Prostate gland (tissue), 2 donors: ENCODE data around the gene PTPMT1. TPM values are rescaled to one million over a fixed set of nuclear protein-coding genes. Genes with fewer than 3 reads are reported as not detected.

Experiments used
- DNase-seq: peaks from one replicate; pipeline ENCODE4 v3.0.0-alpha.2; 2019; ENCODE audit warnings: low spot score
- H3K27ac ChIP-seq, 2 donors: fragments of 200-600 bp; sonication (generic); 2 replicates each; pipeline ENCODE4 v1.5.1; 2017 to 2019
- H3K27me3 ChIP-seq: fragments of 200-600 bp; sonication (generic); replicated peaks from 2 replicates; pipeline ENCODE4 v1.5.1; 2019; ENCODE audit not compliant: insufficient read depth
- H3K36me3 ChIP-seq, 2 donors: fragments of 200-600 bp; sonication (generic); 1 replicate in 1 of 2; 2 replicates in 1 of 2; pipeline versions ENCODE4 v1.5.1 to v1.8.1; 2017 to 2019
- H3K4me1 ChIP-seq: fragments of 200-600 bp; sonication (generic); replicated peaks from 2 replicates; pipeline ENCODE4 v1.5.1; 2019
- H3K4me3 ChIP-seq, 2 donors: fragments of 200-600 bp; sonication (generic); 2 replicates each; pipeline ENCODE4 v1.5.1; 2017 to 2019
- H3K9me3 ChIP-seq: fragments of 200-600 bp; sonication (generic); 2 replicates; pipeline ENCODE4 v1.5.1; 2017
- POLR2A ChIP-seq: fragments of 450-650 bp; IDR thresholded peaks from one replicate; pipeline ENCODE4 v1.6.1; 2016; ENCODE audit warnings: antibody characterized with exemption, mild to moderate bottlenecking
- POLR2AphosphoS5 ChIP-seq: sonication (generic); formaldehyde crosslinking; IDR thresholded peaks from one replicate; pipeline ENCODE4 v1.6.1; 2017; ENCODE audit warnings: antibody characterized with exemption
- WGBS: methylation state at CpG from one replicate; pipeline ENCODE4 v1.1.5; 2018; 5-methylcytosine and 5-hydroxymethylcytosine counted together
- intact Hi-C: fragments of 100-400 bp; cut with DNase I; formaldehyde crosslinking; loops from one replicate; pipeline ENCODE4 v1.14.2; 2022
- total RNA-seq, 2 donors: library from RNA; depleted of rRNA; stranded (reverse); fragments of >200 nt; gene quantifications; one replicate each; pipeline ENCODE4 v1.1.0, GENCODE V29; 2016
- TF ChIP-seq, protein P1 (sequence below), 4 experiments: fragments of 200-600 bp in 2 of 4; fragments of 450-650 bp in 2 of 4; sonication (generic) in 2 of 4; IDR thresholded peaks; 1 replicate in 3 of 4; 2 replicates in 1 of 4; pipeline ENCODE4 v1.5.1; 2016 to 2019; ENCODE audit warnings: antibody characterized with exemption in 4 of 4, mild to moderate bottlenecking in 2 of 4, moderate library complexity in 2 of 4

Gene PTPMT1
- total RNA-seq, 2 donors from 2014 or later: 153 to 184 TPM

DNA sequence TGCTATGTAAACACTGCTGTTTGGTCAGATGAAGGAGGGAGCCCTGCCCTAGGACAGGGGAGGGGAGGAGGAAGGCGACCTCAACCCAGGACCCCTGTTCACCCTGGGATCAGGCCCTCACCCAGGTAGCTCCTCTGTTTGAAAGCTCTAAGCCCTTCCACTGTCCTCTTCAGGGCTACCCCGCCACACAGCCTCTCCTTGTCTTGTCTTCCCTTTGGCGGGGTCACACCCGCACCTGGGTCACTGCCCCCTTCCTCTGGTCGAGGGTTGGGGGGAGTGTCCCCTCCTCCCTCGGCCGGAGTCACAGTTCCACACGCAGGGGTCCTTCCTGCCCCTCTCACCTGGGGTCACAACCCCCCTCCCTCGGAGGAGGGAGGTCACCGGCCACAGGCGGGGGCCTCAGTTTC is 463 bp upstream of the PTPMT1 start:
- Histone ChIP-seq H3K9me3 (no peaks in the 10 kb centered on the region), H3K27ac (peak overlapping the region; percentile 79 to 80)
- intact Hi-C loops: no loop called here

GRCh38 chr11:47566149-47566698 is 825 bp downstream of the PTPMT1 start:
- DNase-seq: no peak

More for the DNA sequence above, 463 bp upstream of the PTPMT1 start:
- WGBS: 17% methylated on average over 11 of the region's 11 CpGs
- Histone ChIP-seq H3K27me3 (no peaks in the 10 kb centered on the region), H3K4me1 (no peaks in the 10 kb centered on the region), H3K36me3 (no peaks in the 10 kb centered on the region), H3K4me3 (peak overlapping the region; percentile 84 to 86)
- TF ChIP-seq, protein P1, sequence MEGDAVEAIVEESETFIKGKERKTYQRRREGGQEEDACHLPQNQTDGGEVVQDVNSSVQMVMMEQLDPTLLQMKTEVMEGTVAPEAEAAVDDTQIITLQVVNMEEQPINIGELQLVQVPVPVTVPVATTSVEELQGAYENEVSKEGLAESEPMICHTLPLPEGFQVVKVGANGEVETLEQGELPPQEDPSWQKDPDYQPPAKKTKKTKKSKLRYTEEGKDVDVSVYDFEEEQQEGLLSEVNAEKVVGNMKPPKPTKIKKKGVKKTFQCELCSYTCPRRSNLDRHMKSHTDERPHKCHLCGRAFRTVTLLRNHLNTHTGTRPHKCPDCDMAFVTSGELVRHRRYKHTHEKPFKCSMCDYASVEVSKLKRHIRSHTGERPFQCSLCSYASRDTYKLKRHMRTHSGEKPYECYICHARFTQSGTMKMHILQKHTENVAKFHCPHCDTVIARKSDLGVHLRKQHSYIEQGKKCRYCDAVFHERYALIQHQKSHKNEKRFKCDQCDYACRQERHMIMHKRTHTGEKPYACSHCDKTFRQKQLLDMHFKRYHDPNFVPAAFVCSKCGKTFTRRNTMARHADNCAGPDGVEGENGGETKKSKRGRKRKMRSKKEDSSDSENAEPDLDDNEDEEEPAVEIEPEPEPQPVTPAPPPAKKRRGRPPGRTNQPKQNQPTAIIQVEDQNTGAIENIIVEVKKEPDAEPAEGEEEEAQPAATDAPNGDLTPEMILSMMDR (IDR thresholded peaks at IDR 0.05): no peak
- TF ChIP-seq POLR2AphosphoS5: no peak
- no peak for TF ChIP-seq POLR2A
- no peak for DNase-seq

GRCh38 chr11:47569646-47570045 is 4.2 kb downstream of the PTPMT1 start:
- no peaks in the 10 kb centered on the region for H3K36me3 ChIP-seq
- peaks cover 7% of the 10 kb centered on the region for H3K4me1 ChIP-seq
- no peak overlapping the region for H3K27ac ChIP-seq
- no peaks in the 10 kb centered on the region for H3K9me3 ChIP-seq
- H3K4me3 ChIP-seq: no peak overlapping the region
- H3K27me3 ChIP-seq: no peaks in the 10 kb centered on the region
- intact Hi-C loops: no loop called here
- TF ChIP-seq POLR2A (no peak), POLR2AphosphoS5 (no peak)
- TF ChIP-seq, protein P1 (IDR thresholded peaks at IDR 0.05): no peak
- WGBS: 97% methylated on average over 7 of the region's 7 CpGs
- no peak for DNase-seq

More at GRCh38 chr11:47566149-47566698, 825 bp downstream of the PTPMT1 start:
- H3K4me3 ChIP-seq: peak overlapping the region; percentile 84 to 86
- H3K4me1 ChIP-seq: no peaks in the 10 kb centered on the region
- no peaks in the 10 kb centered on the region for H3K27me3 ChIP-seq
- H3K9me3 ChIP-seq: no peaks in the 10 kb centered on the region
- no peaks in the 10 kb centered on the region for H3K36me3 ChIP-seq
- peak overlapping the region; percentile 79 to 80 for H3K27ac ChIP-seq
- WGBS: 36% methylated on average over 17 of the region's 17 CpGs
- intact Hi-C loops: no loop called here
- TF ChIP-seq POLR2A (no peak), POLR2AphosphoS5 (no peak)
- TF ChIP-seq, protein P1 (IDR thresholded peaks at IDR 0.05): no peak

DNA sequence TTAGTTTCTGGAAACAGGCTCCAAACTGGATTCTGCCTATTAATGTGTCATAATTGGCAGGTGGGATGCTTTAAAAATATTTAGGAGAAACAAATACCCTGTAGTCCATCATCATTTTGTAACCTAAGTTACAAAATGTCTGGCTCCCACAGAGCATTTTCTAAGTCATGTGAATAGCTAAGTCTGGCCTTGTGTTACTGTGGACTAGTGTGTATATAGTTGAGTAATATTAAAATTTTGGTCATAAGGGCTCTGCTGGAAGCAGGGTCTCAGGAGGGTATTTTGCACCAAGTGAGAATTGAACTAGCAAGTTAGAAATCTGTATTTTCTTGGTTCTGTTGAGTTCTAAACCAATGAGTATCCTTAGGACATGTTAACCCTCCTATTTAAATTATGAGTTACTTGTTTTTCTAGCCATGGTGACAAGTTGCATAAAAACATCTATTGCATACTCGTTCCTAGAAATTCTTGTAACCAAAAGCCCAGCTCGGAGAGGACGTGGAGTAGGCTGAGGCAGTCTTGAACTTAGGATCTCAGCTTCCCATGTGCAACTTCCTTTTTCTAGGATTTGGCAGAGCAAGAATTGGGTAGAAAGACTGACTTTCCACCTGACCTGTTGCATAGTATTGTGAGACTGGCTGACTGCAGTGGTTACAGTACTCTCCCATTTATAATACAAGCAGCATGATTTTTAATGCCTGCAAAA is 5.4 kb downstream of the PTPMT1 start:
- TF ChIP-seq POLR2AphosphoS5 (no peak), POLR2A (no peak)
- TF ChIP-seq, protein P1 (IDR thresholded peaks at IDR 0.05): no peak
- peaks cover 7% of the 10 kb centered on the region for H3K4me1 ChIP-seq
- no peak for DNase-seq
- H3K27ac ChIP-seq: no peak overlapping the region
- H3K9me3 ChIP-seq: no peaks in the 10 kb centered on the region
- intact Hi-C loops: no loop called here
- H3K36me3 ChIP-seq: no peaks in the 10 kb centered on the region
- 94% methylated on average over 3 of the region's 3 CpGs for WGBS
- H3K4me3 ChIP-seq: no peak overlapping the region
- no peaks in the 10 kb centered on the region for H3K27me3 ChIP-seq

DNA sequence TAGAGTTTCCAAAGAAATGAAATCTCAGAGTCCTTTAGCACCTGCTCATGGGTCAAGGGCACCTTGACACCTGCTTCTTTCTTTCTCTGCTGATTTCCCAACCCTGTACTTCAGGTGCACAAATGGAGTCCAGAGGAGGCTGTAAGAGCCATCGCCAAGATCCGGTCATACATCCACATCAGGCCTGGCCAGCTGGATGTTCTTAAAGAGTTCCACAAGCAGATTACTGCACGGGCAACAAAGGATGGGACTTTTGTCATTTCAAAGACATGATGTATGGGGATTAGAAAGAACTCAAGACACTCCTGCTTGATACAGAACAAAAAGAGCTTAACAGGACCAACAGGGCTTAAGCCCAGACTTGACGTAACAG is 5.9 kb downstream of the PTPMT1 start:
- no peaks in the 10 kb centered on the region for H3K27me3 ChIP-seq
- no peak overlapping the region for H3K27ac ChIP-seq
- TF ChIP-seq POLR2A (no peak), POLR2AphosphoS5 (no peak)
- TF ChIP-seq, protein P1 (IDR thresholded peaks at IDR 0.05): no peak
- no peaks in the 10 kb centered on the region for H3K9me3 ChIP-seq
- DNase-seq: no peak
- WGBS: 86% methylated on average over 4 of the region's 4 CpGs
- no peaks in the 10 kb centered on the region for H3K36me3 ChIP-seq
- H3K4me1 ChIP-seq: peaks cover 7% of the 10 kb centered on the region
- intact Hi-C loops: no loop called here
- no peak overlapping the region for H3K4me3 ChIP-seq
